T47D (cell line): ENCODE results near the gene KCNC1.

Experiments
- DNase-seq, 2 experiments: peaks; one replicate each; pipeline versions ENCODE4 v3.0.0 to v3.0.0-alpha.2; 2011 to 2012; ENCODE audit warnings: low read depth in 1 of 2, low spot score in 1 of 2
- JUND ChIP-seq: IDR thresholded peaks from 2 replicates; pipeline ENCODE4 v1.6.1; 2012; ENCODE audit warnings: low read depth
- in situ Hi-C: cut with HindIII; loops from 2 replicates; pipeline ENCODE4 v1.10.0; 2016; ENCODE audit warnings: low sequenced_read_pairs, low pct_unique_long_range_greater_than_20kb

KCNC1 gene

GRCh38 chr11:17828311-17828751 lies 93.8 kb downstream of the KCNC1 start:
- DNase-seq: no peak
- in situ Hi-C loops: no loop called here

GRCh38 chr11:17831228-17831627 lies 96.6 kb downstream of the KCNC1 start:
- in situ Hi-C loops: no loop called here
- DNase-seq: no peak
- no peak for TF ChIP-seq JUND

More at GRCh38 chr11:17828311-17828751, 93.8 kb downstream of the KCNC1 start:
- TF ChIP-seq JUND: no peak

GRCh38 chr11:17831883-17832282 lies 97.3 kb downstream of the KCNC1 start:
- no peak for TF ChIP-seq JUND
- DNase-seq: no peak
- in situ Hi-C loops: no loop called here
